Panc1 (cell line): ENCODE data around the gene MISP3. TPM values are rescaled to one million over a fixed set of nuclear protein-coding genes. Genes with fewer than 3 reads are reported as not detected.
A peak's percentile ranks its signal among the peaks of the same experiment; 100 is the strongest.

Experiments
- ATAC-seq: fragments of 200-7000 bp; cut with Tn5 transposase; 2 replicates; pipeline ENCODE4 v1.9.1; 2020; ENCODE audit warnings: mild to moderate bottlenecking, moderate library complexity
- Bru-seq: library from RNA; stranded (reverse); fragments of 400-500 nt; gene quantifications from one replicate; lab custom pipeline; 2021; lab: Mats Ljungman, UMichigan
- BruChase-seq, 2 experiments: library from RNA; stranded (reverse); fragments of 400-500 nt; gene quantifications; one replicate each; lab custom pipeline; 2021; lab: Mats Ljungman, UMichigan
- BruUV-seq: library from RNA; stranded (reverse); fragments of 400-500 nt; replicated peaks from 2 replicates; lab custom pipeline; 2021; lab: Mats Ljungman, UMichigan
- CTCF ChIA-PET: fragments of 300-600 bp; sonication (Branson Sonifier 250); formaldehyde crosslinking; loops from one replicate; lab custom pipeline; 2022; ENCODE audit warnings: antibody characterized with exemption; lab: Charles Lee
- POLR2A ChIA-PET: fragments of 300-600 bp; sonication (Branson Sonifier 250); formaldehyde crosslinking; loops from one replicate; lab custom pipeline; 2022; ENCODE audit warnings: antibody characterized with exemption; lab: Charles Lee
- DNase-seq: peaks from one replicate; pipeline ENCODE4 v3.0.0-alpha.2; 2010; ENCODE audit warnings: low read depth, low spot score
- H3K27ac ChIP-seq: 2 replicates; pipeline ENCODE4 v1.5.1; 2011; ENCODE audit warnings: mild to moderate bottlenecking, low read length, inconsistent platforms
- H3K27me3 ChIP-seq: fragments of 200-500 bp; sonication (Bioruptor generic); 2 replicates; pipeline ENCODE4 v1.6.0; 2014; ENCODE audit warnings: low read length, inconsistent platforms; ENCODE audit not compliant: control insufficient read depth, insufficient read depth
- H3K36me3 ChIP-seq: fragments of 200-500 bp; sonication (Bioruptor generic); 2 replicates; pipeline ENCODE4 v1.5.1; 2014; ENCODE audit warnings: inconsistent platforms, mild to moderate bottlenecking, low read length, moderate library complexity; ENCODE audit not compliant: control insufficient read depth, insufficient read depth
- H3K4me1 ChIP-seq: 2 replicates; pipeline ENCODE4 v1.5.1; 2011; ENCODE audit warnings: inconsistent platforms, mild to moderate bottlenecking, low read length, moderate library complexity; ENCODE audit not compliant: control insufficient read depth, insufficient read depth
- H3K4me3 ChIP-seq, 2 experiments: 2 replicates each; pipeline ENCODE4 v1.5.1; 2011 to 2012; ENCODE audit warnings: low read depth in 2 of 2, low read length in 2 of 2, mild to moderate bottlenecking in 2 of 2, inconsistent platforms in 1 of 2, moderate library complexity in 1 of 2
- H3K9me3 ChIP-seq: fragments of 200-500 bp; sonication (Bioruptor generic); 2 replicates; pipeline ENCODE4 v1.5.1; 2014; ENCODE audit warnings: low read depth, mild to moderate bottlenecking, inconsistent platforms, low read length, moderate library complexity; ENCODE audit not compliant: control insufficient read depth, insufficient read depth
- POLR2AphosphoS5 ChIP-seq: IDR thresholded peaks from 2 replicates; pipeline ENCODE4 v1.6.1; 2012; ENCODE audit warnings: mild to moderate bottlenecking, low read depth, low read length, moderate library complexity
- SIN3A ChIP-seq: IDR thresholded peaks from 2 replicates; pipeline ENCODE4 v1.6.1; 2012; ENCODE audit warnings: low read depth, mild to moderate bottlenecking, low read length, moderate library complexity, borderline replicate concordance; ENCODE audit not compliant: insufficient read depth
- TCF7L2 ChIP-seq: IDR thresholded peaks from 2 replicates; pipeline ENCODE4 v1.6.1; 2011; ENCODE audit warnings: mild to moderate bottlenecking, low read depth, low read length, inconsistent platforms
- in situ Hi-C: cut with HindIII; loops from 2 replicates; pipeline ENCODE4 v1.10.0; 2016; ENCODE audit warnings: low sequenced_read_pairs, low pct_unique_long_range_greater_than_20kb
- intact Hi-C: fragments of 100-400 bp; cut with micrococcal nuclease; formaldehyde crosslinking; loops from one replicate; pipeline ENCODE4 v1.10.0; 2022; ENCODE audit not compliant: unreplicated experiment
- long read RNA-seq: library from polyadenylated mRNA; unstranded; transcript quantifications from one replicate; pipeline ENCODE4 v2.0.0, GENCODE V29; 2021; ENCODE audit not compliant: unreplicated experiment
- polyA plus RNA-seq: library from polyadenylated mRNA; unstranded; fragments of >200 nt; gene quantifications from one replicate; pipeline ENCODE4 v1.2.1, GENCODE V29; 2012; ENCODE audit warnings: missing spikeins; ENCODE audit not compliant: insufficient read length
- total RNA-seq: library from RNA; stranded (reverse); gene quantifications from one replicate; pipeline ENCODE4 v1.2.1, GENCODE V29; 2021; ENCODE audit not compliant: unreplicated experiment
- TF ChIP-seq, protein P1 (sequence below): fragments of 450-650 bp; IDR thresholded peaks from 2 replicates; pipeline ENCODE4 v1.5.1; 2017; ENCODE audit warnings: mild to moderate bottlenecking
- TF ChIP-seq, protein P2 (sequence below), 2 experiments: IDR thresholded peaks; 2 replicates each; pipeline ENCODE4 v1.6.1; 2011 to 2012; ENCODE audit warnings: low read depth in 2 of 2, control low read depth in 1 of 2, low read length in 1 of 2, mild to moderate bottlenecking in 1 of 2, moderate library complexity in 1 of 2; ENCODE audit not compliant: insufficient read depth in 1 of 2

The MISP3 gene
- total RNA-seq, result 1.5 TPM
- 2.9 TPM for polyA plus RNA-seq
- Bru-seq, nascent RNA, result percentile 38 among the genes with signal in this experiment
- percentile 41 among the genes with signal in this experiment for BruChase-seq, experiment 1, labeled RNA remaining after a 2-hour chase
- percentile 50 among the genes with signal in this experiment for BruChase-seq, experiment 2, labeled RNA remaining after a 6-hour chase
- long read RNA-seq, partial matches to known transcripts, result 1 of 4 reads
- long read RNA-seq, other reads (novel, unspliced or antisense), result 0 of 4 reads

DNA sequence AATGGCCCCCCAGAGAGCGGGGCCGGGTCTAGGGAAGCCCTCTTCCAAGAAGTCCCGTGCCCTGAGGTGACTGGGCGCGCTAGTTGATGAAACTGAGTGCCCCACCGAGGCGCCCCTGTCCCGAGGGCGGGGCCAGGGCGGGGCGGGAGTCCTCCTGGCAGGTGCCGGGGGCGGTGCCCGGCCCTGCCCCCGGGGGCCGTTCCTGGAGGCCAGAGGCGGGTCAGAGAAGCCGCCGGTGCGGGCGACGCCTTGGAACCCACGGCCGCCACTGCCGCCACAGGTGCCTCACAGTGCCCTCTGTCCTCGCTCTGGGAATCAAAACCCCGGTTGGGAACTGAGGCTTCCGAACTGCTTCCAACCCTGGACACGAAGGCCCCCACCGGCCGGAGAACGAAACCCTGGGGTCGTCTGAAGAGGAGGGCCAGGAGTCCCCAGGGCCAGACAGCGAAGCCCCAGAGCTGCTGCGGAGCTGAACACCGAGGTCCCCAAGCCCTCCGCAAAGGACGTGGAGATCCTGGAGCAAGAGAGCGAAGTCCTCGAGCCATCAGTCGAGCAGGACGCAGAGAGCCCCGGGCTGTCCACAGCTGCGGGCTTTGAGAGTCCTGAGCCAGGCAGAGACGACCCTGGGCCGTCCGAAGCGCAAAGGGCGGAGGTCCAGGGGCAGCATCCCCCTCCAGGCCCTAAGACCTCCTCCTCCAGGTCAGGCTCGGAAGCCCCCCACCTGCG lies at the start of gene MISP3:
Gene MISP3, plus strand, starts transcription at position 252 of the 726 bp plus-strand sequence. CDS start 524 bp downstream, outside the sequence.
- H3K27ac ChIP-seq, result peak within 1 kb of the TSS; percentile 71
- no peaks in the 10 kb centered on the region; the same call in 1 of the 2 replicates for H3K36me3 ChIP-seq
- BruUV-seq, result no TSS peak
- ChIA-PET POLR2A (no interaction called here), CTCF (interaction anchor here (0.7 to 1.5 kb wide), 2 partner anchors 18 to 192 kb away, joined by 3 to 6 read pairs; no protein-coding TSS in a partner anchor)
- intact Hi-C loops, result no loop called here
- TF ChIP-seq, protein P1, sequence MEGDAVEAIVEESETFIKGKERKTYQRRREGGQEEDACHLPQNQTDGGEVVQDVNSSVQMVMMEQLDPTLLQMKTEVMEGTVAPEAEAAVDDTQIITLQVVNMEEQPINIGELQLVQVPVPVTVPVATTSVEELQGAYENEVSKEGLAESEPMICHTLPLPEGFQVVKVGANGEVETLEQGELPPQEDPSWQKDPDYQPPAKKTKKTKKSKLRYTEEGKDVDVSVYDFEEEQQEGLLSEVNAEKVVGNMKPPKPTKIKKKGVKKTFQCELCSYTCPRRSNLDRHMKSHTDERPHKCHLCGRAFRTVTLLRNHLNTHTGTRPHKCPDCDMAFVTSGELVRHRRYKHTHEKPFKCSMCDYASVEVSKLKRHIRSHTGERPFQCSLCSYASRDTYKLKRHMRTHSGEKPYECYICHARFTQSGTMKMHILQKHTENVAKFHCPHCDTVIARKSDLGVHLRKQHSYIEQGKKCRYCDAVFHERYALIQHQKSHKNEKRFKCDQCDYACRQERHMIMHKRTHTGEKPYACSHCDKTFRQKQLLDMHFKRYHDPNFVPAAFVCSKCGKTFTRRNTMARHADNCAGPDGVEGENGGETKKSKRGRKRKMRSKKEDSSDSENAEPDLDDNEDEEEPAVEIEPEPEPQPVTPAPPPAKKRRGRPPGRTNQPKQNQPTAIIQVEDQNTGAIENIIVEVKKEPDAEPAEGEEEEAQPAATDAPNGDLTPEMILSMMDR, result no peak
- TF ChIP-seq TCF7L2 (no peak), POLR2AphosphoS5 (no peak), SIN3A (no peak)
- TF ChIP-seq, protein P2, sequence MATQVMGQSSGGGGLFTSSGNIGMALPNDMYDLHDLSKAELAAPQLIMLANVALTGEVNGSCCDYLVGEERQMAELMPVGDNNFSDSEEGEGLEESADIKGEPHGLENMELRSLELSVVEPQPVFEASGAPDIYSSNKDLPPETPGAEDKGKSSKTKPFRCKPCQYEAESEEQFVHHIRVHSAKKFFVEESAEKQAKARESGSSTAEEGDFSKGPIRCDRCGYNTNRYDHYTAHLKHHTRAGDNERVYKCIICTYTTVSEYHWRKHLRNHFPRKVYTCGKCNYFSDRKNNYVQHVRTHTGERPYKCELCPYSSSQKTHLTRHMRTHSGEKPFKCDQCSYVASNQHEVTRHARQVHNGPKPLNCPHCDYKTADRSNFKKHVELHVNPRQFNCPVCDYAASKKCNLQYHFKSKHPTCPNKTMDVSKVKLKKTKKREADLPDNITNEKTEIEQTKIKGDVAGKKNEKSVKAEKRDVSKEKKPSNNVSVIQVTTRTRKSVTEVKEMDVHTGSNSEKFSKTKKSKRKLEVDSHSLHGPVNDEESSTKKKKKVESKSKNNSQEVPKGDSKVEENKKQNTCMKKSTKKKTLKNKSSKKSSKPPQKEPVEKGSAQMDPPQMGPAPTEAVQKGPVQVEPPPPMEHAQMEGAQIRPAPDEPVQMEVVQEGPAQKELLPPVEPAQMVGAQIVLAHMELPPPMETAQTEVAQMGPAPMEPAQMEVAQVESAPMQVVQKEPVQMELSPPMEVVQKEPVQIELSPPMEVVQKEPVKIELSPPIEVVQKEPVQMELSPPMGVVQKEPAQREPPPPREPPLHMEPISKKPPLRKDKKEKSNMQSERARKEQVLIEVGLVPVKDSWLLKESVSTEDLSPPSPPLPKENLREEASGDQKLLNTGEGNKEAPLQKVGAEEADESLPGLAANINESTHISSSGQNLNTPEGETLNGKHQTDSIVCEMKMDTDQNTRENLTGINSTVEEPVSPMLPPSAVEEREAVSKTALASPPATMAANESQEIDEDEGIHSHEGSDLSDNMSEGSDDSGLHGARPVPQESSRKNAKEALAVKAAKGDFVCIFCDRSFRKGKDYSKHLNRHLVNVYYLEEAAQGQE (IDR thresholded peaks at IDR 0.05; ENCODE audit: insufficient read depth in 1 of 2, low read depth in 2 of 2, low read length in 1 of 2), result no peak
- peak within 1 kb of the TSS; percentile 59 to 84 for H3K4me3 ChIP-seq
- H3K4me1 ChIP-seq, result peaks cover 2% of the 10 kb centered on the region; the same call in 1 of the 2 replicates
- in situ Hi-C loops, result no loop called here
- no peaks in the 10 kb centered on the region for H3K9me3 ChIP-seq
- DNase-seq (no peak), ATAC-seq (peak; percentile 44)
- H3K27me3 ChIP-seq, result no peaks in the 10 kb centered on the region

DNA sequence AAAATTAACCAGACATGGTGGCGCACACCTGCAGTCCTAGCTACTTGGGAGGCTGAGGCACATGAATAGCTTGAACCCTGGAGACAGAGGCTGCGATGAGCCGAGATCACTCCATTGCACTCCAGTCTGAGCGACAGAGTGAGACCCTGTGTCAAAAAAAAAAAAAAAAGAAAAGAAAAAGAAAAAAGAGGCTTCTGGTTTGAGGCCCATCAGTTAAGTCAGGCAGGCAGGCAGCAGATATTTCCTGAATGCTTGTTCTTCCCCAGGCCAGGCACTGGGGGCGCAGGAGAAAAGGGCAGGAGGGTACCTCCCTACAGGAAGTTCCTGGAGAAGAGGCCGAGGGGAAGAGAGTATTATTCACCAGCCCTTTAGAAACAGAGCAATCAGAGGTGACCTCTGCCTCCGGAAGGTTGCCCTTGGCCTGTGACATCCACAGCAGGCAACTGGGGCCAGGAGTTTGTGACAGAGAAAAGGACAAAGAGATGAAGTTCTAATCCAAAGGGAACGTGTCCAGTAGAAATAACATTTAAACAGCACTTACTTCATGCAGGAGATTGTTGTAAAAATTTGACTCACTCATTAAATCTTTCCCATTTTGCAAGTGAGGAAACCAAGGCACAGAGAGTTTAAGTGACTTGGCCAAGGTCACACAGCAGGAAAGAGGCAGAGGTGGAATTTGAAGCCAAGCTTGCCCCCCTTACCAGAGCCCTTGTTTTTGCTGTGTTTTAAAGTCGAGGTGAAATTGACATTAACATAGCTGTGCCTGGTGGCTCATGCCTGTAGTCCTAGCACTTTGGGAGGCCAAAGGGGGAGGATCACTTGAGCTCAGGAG lies 49.0 kb upstream of the MISP3 start:
- no peaks in the 10 kb centered on the region for H3K36me3 ChIP-seq
- intact Hi-C loops, result no loop called here
- H3K9me3 ChIP-seq, result no peaks in the 10 kb centered on the region
- H3K27ac ChIP-seq, result peak overlapping the region; percentile 49; the same call in 1 of the 2 replicates
- CTCF ChIA-PET, result interaction anchor here (0.6 kb wide), 1 partner anchor 62 kb away, joined by 16 read pairs; no protein-coding TSS in a partner anchor
- POLR2A ChIA-PET, result no interaction called here
- in situ Hi-C loops, result no loop called here
- no TSS peak for BruUV-seq
- peaks cover 3% of the 10 kb centered on the region; the same call in 1 of the 2 replicates for H3K4me1 ChIP-seq
- ATAC-seq, result peak; percentile 86
- H3K27me3 ChIP-seq, result no peaks in the 10 kb centered on the region
- no peak for DNase-seq
- no peak overlapping the region for H3K4me3 ChIP-seq
- TF ChIP-seq SIN3A, result no peak
- no peak for TF ChIP-seq TCF7L2
- TF ChIP-seq, protein P2 (IDR thresholded peaks at IDR 0.05; ENCODE audit: insufficient read depth in 1 of 2, low read depth in 2 of 2, low read length in 1 of 2), result no peak
- TF ChIP-seq, protein P1, result peak; percentile 74
- no peak for TF ChIP-seq POLR2AphosphoS5
